HG02943 (cell line): ENCODE measurements around the gene EEA1.
"Not testable (repeated sequence)": the region's sequence is repeated elsewhere in the genome, so short reads cannot be mapped to it uniquely, and the experiment has no call there.

Experiments
- ATAC-seq: cut with Tn5 transposase; IDR thresholded peaks from one replicate; pipeline ENCODE4 v1.9.1; 2021; ENCODE audit warnings: mild to moderate bottlenecking, low read depth, moderate library complexity; ENCODE audit not compliant: unreplicated experiment

EEA1 gene

GRCh38 chr12:92928962-92929915 is at the start of gene EEA1:
EEA1 (minus strand) TSS chr12:92929295; CDS start chr12:92929066, 229 bp downstream.
- ATAC-seq, result peak; percentile 86

DNA sequence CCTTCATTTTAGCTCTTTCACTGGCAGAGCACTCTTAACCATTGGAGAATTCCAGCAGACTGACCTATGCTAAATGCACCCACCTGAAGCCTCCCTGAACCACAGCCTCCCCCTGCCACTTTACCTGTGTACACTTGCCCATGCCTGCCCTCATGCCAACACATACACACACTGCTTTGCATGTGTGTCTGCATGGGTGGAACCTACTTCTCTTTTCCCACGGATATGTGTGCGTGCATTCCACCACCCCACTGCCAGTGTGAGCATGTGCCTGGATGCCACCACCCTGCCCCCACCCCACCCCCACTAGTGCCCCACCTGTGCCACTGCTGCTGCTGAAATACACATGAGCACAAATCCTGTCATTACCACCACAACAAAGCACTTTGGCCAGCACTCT is 49.5 kb upstream of the EEA1 start:
- ATAC-seq, result no peak

GRCh38 chr12:92977326-92977725 is 48.2 kb upstream of the EEA1 start:
- no peak for ATAC-seq

- no peak for ATAC-seq
Observed at GRCh38 chr12:92974759-92975158, 45.7 kb upstream of the EEA1 start.

DNA sequence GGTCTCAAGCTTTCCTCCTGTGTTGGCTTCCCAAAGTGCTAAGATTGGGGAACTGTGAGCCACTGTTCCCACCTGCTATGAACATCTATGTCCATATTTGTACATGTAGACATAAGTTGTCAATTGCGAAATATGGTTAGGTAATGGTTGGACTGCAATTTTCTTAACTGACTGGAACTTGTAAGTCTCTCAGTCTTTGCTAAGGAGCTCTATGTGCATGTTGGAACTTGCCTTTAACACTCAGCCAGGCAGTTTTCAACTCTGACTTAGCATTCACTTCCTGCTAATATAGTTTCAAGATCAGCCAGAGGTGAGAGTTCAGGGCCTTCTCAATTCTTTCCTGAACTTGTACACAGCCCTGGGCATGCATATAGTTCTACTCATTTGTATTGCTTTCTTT is 44.5 kb upstream of the EEA1 start:
- ATAC-seq, result no peak

GRCh38 chr12:92971859-92972524 is 42.9 kb upstream of the EEA1 start:
- ATAC-seq, result no peak

DNA sequence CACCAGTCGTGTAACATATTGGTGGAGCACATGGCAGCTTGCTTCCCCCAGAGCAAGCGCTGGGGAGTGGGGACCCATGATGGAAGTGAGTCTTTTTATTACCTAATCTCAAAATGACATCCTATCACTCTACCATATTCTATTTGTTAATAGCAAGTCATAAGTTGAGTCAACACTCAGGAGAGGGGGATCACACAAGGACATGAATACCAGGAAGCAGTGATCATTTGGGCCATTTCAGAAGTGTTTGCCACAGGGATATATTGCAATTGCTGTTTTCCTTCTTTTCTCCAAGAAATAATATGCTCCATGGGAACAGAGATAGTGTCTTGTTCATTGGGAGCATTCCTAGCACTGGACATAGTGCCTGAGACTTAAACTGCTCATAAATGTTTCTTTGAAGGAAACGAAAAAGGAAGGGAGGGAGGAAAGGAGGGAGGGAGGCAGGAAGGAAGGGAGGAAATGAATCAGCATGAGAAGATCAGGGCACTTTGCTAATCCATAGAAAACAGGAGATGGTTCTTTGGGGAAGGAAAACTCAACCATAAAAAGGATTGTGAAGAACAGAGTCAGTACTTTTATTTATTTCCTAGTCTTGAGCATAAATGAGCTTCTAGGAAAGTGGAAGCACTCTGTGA is 39.2 kb upstream of the EEA1 start:
- no peak for ATAC-seq

DNA sequence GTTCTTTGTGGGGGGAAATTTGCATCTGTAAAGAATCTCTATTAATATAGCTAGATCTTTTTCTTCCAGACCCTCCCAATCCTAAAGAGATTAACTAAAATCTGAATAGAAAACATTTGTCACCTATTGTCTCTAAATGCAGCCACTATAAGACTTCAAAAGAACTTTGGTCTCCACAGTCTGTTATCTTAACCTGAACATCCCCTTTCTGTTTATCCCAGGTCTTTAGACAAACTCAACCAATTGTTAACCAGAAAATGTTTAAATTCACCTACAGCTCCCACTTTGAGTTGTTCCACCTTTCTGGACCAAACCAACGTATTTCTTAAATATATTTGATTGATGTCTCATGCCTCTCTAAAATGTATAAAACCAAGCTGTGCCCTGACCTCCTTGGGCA is 35.3 kb upstream of the EEA1 start:
- ATAC-seq, result not testable (repeated sequence)

DNA sequence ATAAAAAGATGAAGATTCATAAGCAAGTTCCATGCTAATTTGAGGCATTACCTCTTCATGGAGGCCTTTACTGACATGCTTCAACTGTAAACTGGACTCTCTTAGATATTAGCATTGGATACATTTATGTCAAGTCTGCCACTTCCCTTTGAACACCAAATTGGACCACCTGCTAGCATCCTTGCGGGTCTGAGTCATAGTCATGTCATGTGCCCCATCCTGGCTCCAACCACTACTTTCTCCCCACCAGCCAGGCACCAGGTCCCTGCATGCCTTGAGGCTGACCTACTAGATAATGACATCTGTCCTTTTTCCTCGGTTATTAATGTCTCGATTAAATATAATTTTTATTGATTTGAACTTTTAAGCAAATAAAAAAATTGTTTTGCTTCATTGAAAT is 32.9 kb upstream of the EEA1 start:
- ATAC-seq, result no peak

DNA sequence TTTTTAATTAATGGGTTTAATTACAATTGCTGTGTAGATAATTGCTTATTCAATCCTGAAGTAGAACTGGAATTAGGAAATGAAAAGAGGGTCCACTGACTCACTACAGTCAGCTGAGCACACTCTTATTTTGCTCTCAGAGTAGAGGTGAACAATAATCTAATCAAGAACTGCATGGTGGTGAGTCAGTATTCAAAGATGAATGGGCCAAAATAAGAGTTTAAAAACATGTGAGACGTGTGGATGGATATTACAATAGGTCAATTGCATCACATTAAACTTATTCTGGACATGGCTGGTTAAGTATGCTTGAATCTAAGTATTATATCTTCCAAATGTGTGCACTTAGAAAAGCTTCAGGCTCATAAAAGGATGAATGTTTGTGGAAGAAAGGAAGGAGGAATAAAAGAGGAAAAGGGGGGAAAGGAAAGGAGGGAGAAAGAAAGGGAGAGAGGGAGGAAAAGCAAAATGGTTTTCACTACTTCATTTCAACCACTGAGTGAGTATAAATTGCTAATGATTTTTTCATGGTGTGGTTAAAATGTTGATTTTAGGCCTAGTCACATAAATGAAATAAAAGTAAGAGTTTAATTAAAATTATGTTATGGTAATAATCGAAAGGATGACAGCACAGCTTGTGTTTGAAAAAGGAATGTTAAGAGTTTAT is 27.0 kb upstream of the EEA1 start:
- ATAC-seq, result no peak

- ATAC-seq, result no peak
Observed at GRCh38 chr12:92953747-92954146, 24.7 kb upstream of the EEA1 start.

DNA sequence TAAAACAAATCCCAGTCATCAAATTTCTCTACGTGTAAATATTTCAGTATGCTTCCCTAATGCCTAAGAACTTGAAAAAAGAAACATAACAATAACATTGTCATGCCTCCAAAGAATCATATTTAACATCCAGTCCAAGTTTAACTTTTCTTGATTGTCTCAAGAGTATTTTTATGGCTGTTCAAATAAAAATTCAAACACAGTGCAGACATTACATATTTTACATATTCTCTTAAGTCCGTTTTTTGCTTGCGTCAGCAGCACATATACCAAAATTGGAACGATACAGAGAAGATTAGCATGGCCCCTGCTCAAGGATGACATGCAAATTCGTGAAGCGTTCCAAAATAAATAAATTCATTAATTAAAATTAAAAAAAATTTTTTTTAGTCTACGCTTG is 23.3 kb upstream of the EEA1 start:
- no peak for ATAC-seq

DNA sequence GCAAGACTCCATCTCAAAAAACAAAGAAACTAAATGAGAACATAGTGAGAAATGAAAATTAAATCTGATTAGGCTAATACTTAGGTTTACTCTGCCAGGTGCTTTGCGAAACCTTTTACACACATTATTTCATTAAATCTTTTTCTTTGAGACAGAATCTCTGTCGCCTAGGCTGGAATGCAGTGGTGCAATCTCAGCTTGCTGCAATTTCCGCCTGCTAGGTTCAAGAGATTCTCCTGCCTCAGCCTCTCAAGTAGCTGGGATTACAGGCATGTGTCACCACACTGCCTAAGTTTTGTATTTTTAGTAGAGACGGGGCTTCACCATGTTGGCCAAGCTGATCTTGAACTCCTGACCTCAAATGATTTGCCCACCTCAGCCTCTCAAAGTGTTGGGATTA is 21.9 kb upstream of the EEA1 start:
- no peak for ATAC-seq

DNA sequence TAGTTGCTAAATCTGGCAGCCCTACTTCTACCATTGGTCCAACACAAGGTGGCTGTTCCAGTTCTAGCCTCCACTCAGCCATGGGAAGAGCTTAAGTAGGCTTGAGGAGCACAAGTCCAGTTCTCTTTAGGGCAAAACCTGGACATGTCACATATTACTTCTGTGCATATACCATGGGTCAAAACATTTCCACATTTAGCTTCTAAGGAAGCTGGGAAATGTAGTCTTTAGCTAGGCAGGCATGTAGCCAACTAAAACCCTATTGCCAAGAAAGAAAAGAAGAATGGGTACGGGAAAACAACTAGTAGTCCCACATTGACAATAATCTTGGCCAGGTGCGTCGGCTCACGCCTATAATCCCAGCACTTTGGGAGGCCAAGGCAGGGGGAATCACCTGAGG is 20.9 kb upstream of the EEA1 start:
- ATAC-seq, result no peak

GRCh38 chr12:92949466-92949865 is 20.4 kb upstream of the EEA1 start:
- no peak for ATAC-seq

- no peak for ATAC-seq
Observed at GRCh38 chr12:92947589-92948215, 18.6 kb upstream of the EEA1 start.

DNA sequence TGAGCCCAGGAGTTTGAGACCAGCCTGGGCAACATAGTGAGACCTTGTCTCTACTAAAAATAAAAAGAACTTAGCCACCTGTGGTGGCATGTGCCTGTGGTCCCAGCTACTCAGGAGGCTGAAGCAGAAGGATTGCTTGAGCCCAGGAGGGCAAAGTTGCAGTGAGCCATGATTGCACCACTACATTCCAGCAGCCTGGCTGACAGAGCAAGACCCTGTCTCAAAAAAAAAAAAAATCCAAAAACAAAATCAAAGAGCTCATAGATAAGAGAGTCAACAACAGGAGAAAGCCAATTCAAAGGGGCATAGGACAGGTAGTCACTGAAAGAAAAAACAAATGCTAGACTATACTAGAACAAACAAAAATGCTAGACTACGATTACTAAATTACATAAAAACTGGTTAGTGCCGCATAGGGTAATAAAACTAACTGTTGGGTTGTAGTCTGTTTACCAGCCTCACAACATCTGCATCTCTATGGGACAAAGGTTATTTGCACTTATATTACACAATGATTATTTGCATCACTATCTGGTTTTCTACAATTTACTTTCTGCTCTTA is 16.6 kb upstream of the EEA1 start:
- ATAC-seq, result no peak

DNA sequence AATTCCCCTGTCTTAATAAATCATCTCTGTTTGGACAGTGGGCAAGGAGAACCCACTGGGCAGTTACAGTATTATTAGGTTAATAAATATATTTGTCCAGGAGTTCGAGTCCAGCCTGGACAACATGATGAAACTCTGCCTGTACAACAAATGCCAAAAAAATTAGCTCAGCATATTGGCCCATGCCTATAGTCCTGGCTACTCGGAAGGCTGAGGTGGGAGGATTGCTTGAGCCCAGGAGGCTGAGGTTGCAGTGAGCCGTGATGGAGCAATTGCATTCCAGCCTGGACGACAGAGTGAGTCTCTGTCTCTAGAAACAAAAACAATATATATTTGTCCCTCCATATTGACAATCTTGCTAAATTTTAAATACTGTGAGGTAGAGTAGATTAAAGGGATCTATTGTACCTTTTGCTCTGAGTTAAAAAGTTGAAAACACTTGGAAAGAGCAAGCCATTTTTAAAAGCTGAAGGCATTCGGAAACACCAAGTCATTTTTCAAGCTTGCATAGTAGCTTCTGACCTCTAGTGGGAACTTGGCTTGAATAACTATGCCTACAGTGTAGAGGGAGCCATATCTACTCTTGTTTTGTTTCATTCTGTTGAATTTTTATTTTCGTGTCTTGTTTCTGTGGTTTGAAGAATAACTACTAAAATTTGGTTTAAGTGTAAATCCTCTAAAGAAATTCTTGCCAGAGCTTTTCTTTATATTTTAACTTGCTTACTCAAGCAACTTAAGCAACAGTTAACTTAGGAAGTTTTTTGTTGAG is 14.6 kb upstream of the EEA1 start:
- no peak for ATAC-seq

GRCh38 chr12:92942905-92943304 is 13.8 kb upstream of the EEA1 start:
- ATAC-seq, result no peak
